ENCODE results near the gene CD36.

Gene CD36

DNA sequence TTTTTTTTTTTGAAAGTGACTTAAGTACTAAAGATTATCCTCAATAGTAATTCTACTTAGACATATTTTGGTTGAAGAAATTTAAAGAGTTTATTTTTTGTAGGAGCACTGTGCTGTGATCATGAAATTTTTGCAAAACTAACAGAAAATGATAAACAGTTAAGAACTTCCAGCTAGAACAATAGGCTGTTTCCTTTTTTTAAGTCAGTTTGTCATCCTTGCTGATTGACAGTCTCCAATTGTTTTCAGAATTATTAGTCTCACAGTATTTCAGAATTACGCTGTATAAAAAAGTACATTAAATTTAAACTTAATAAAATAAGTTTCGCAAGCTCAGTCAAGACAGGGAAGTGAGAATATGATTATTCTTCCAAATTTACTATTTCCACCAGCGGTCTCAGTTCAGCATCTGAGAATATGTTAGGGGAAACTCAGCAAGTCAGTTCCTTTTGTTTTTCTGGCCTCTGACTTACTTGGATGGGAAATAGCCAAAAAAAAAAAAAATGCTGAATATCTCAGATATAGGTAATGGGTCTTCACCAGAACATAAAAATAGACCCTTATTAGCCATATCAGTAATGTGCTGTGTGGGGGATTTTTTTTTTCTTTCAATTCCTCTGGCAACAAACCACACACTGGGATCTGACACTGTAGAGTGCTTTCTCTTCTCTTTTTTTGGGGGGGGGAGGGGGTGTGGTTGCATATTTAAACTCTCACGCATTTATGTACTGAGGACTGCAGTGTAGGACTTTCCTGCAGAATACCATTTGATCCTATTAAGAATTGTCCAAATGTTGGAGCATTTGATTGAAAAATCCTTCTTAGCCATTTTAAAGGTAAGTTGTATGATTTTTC lies at the start of gene CD36:
CD36 (plus strand) TSS at position 732 of the 855 bp plus-strand sequence. CDS start 8,099 bp downstream, outside the sequence.
- DNase-seq: no peak

- DNase-seq: no peak
Observed at GRCh38 chr7:80589631-80590030, 48.8 kb upstream of the CD36 start.

DNA sequence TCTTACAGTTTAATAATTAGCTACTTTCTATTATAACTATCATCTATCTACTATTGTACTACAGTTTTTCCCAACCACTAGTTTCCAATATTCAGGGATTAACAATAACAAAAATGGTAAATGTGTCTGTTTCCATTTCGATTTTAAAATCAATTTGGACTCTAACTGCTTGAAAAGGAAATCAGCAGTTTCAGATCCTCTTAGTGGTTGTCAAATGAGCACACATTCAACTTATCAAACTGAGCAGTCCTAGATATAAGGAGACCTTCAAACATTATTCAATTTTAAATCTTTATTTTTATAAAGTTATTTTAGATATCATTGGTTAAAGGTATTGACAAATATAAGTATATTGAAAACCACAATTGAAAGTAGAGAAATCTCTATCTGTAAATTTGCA lies 46.8 kb upstream of the CD36 start:
- DNase-seq: no peak

GRCh38 chr7:80593869-80594586 lies 44.4 kb upstream of the CD36 start:
- no peak for DNase-seq

DNA sequence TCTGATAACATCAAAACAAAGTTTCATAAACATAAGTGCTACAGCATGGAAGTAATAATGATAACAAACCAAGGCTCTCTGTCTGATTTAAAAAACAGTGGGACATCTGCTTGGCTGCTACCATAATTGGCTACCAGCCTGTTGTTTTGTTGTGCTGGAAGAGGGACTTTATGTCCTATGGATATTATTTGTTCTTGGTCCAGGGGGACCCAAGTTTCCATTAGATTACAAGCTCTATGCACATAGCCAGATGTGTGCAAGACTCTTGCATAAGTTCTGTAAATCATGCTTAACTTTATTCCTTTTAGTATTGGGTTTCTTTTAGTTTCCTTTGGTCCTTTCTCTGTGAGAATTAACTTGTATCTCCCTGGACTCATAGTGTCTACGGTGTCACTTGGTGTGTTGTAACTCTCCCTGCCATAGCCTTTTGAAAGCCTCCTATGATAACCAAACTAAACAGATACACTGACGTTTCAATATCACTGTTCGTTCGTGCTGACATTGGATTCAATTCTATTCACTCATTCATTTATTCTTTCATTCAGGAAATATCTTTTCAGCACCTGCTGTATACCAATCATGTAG lies 41.4 kb upstream of the CD36 start:
- no peak for DNase-seq

DNA sequence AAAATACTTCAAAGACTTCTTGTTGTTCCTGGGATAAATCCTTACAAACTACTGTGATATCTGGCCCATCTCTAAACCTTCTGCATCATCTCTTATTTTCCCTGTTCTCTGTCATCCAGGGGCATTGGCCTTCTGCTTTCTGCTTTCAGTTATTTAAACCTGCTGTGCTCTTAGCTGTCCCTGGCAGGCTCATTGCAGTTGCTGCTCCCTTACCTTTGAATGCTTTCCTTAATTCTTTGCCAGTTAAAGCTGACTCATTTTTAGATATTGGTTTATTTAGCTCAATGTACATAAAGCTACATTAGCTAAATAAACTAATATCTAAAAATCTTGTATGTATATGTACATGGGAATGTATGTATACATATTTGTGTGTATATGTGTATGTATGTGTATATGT lies 40.6 kb upstream of the CD36 start:
- DNase-seq: no peak

GRCh38 chr7:80600046-80600445 lies 38.4 kb upstream of the CD36 start:
- no peak for DNase-seq

DNA sequence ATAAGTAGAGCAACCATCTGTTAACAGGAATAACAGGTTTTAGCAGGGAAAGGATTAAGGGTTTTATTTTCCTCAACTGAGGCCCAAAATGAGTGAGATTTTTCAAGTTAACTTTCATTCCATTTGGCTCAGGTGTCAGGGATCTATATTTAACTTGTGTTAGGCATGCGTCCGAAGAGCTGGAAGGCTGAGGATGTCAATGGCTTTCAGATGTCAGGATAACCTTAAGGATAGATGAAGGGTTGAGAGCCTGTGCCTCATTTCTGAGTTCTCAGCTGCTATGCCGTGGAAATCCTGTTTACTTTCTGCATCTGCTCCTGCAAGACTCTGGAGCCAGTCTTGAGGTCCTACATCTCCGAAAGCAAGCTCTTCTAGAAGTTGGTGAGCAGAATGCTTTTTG lies 36.4 kb upstream of the CD36 start:
- DNase-seq: no peak

DNA sequence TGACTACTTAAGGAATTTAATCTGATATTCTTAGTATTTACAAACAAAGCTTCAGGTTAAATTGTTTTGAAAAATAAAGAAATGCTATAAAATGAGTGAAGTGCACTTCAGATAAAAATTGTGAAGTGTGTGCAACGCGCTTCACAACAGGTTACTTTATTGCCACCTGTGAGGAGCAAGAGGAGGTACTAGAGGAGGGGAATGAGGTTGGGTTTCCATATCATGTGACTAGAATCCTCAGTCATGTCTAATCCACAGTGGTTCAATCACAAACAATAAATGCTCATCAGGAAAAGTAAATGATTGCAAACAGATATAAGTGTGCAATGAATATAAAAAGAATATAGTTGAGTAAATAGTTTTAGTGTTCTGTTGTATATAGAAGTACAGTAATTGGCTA lies 34.5 kb upstream of the CD36 start:
- DNase-seq: no peak

DNA sequence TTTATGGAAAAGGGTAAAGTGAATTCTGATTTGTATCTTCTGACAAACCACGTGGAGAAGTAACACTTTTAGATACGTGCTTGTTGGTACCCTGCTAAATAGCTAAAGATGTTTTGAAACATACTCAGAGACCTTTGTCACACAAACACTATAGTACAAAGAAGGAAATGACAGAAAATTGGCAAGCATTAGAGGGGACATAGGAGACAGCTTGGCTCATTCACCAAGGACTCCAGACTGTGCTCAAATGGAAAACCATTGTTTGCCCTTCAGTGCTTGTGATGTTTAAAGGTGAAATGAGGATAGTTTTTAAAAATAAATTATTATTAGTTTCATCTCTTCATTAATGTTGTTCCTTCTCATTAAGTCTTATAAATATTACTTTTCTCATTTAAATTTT lies 34.0 kb upstream of the CD36 start:
- no peak for DNase-seq

GRCh38 chr7:80607136-80607535 lies 31.3 kb upstream of the CD36 start:
- DNase-seq: no peak

DNA sequence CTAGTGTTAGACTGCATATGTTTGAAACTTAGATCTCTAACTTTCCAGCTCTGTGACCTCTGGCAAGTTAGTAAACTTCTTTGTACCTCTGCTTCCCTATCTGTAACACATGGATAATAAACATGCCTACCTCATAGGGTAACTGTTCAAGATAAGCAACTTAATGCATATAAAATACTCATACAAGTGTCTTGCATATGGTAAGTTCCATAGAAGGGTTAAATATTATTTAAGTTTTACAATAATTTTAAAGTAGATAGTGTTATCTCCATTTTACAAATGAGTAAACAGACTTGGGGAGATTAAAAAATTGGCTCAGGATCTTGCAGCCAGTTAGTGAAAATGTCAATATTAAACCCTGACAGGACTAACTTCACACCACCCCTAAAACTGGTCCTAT lies 30.1 kb upstream of the CD36 start:
- no peak for DNase-seq

- no peak for DNase-seq
Observed at GRCh38 chr7:80609751-80610150, 28.7 kb upstream of the CD36 start.

GRCh38 chr7:80611353-80611752 lies 27.1 kb upstream of the CD36 start:
- no peak for DNase-seq

GRCh38 chr7:80611779-80612178 lies 26.7 kb upstream of the CD36 start:
- no peak for DNase-seq

DNA sequence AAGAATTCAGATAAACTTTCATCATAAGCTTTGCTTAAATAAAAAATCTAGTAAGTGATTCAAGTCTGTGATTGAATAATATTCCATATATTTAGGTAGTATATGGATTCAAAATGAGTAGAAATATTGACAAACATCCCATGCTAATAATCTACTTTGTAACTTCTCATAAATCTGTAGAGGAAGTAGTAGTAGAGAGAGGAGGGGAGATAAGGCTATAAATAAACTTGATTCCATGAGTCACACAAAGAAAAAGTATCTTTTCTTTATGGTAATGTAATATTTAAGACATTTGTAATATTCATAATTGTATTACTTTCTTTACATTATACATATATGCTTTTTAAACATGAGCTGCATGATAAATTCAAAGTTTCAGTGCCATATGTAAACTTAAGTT lies 25.6 kb upstream of the CD36 start:
- no peak for DNase-seq

DNA sequence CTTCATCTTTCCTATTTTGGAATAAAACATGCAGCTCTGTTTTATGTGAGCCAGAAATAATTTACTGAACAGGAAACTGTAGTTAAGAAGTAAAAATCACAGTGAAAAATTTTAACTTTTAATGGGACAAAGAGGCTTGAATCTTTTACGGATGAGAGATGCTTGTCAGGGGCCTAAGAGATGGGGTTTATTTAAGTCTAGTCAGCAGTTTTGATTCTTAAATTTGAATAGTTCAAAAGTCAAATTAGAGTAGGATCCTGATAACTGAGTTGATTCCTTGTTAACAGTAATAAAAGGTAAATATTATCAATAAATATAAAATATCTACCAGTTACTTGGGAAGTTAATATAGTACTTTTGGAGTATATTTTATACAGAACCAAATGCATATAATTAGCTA lies 24.9 kb upstream of the CD36 start:
- no peak for DNase-seq

DNA sequence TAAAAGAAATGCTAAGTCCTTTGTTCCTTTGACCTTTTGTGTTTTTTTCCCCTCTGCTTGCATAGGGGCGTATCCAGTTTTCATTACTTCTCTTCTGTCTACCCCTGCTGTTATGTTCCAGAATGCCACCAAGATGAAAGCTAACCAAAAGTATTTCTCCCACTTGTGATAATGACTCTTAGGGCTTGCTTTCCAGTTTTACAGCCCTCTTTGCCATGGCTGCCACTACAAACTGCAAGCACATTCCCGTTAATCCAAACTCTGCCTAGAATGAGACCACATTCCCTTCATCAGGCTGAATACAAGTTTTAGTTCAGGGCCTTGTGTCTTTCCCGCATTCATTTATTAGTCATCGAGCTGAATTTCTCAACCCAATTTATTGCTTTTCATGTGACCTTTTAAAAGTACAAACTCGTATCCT lies 23.6 kb upstream of the CD36 start:
- no peak for DNase-seq

- DNase-seq: no peak
Observed at GRCh38 chr7:80618096-80618495, 20.3 kb upstream of the CD36 start.

GRCh38 chr7:80619741-80620140 lies 18.7 kb upstream of the CD36 start:
- DNase-seq: no peak

DNA sequence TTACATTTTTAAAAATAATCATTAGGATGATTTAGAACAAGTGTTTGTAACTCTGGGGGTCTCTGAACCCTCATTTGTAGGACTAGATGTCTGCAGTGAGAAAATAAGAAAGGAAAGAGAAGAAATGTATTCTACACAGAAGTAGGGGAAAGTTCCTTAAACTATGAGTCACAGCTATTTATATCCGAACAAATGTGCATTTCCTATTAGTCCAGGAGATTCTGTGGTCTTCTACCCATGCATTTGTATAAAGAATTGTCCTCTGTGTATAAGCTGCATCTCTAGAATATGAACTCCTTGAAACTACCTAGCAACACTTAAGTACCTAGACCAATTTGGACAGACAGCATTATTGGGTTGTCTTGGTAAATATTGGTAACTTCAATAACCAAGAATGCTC lies 15.9 kb upstream of the CD36 start:
- no peak for DNase-seq

DNA sequence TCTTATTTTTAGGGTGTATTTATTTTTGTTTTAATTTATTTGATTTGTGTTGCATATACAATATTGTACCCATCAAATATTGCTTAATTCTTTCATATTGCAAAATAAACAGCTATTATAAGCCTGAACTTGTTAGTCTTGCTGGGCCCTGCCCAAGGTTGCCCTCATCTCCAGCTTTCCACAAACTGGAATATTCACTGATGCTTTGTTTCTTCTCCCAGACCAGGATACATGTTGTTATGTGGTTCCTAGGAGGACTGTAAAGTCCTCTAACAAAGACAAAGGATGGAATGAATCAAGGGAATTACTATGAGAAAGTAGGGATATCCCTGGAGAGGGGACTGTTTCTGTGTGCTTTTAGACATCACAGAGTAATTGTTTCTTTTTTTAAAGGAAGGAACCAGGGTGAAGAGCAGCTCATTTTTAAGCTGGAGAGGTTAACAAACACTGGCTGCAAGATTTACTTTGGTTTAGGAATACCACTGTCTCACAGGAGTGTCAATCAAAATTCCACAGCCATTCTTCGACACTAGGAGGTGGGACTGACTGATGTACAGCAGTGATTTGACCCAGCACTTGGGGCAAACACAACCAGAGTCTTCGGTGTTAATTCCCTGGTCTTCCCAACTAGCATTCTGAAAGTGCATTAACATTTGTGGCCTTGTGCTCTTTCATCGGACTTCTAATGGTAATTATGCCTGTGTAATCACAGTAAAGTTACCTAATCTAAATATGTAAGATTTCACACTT lies 14.8 kb upstream of the CD36 start:
- DNase-seq: no peak

DNA sequence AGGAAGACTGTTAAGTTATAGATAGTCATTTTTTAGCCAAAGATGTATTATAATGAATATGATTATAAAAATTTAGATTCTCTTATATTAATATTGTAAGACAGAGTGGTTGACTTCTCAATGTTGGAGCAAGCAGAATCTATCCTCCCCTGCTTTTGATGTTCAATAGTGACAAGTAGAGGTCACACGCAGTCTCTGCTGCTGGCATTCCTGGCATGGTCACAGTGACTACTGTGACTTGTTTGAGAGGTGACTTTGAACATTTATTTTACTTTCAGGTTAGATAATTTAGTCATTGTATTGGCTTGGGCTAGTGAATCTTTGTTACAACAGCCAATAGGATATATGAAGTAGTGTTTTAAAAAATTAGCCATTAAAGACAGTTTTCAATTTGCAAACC lies 13.7 kb upstream of the CD36 start:
- DNase-seq: no peak

Measured in stimulated activated CD4-positive, alpha-beta T cell treated with anti-CD3 and anti-CD28 coated beads, Interleukin-1b, Interleukin-23, amount 100 ng/mL, for 48 hours (primary cell).